GM10847 (cell line): Measurements from ENCODE around the gene FBXW7.

Source experiments
- POLR2A ChIP-seq: IDR thresholded peaks from 2 replicates; pipeline ENCODE4 v1.6.1; 2011; ENCODE audit not compliant: insufficient read length; ENCODE audit errors: extremely low read depth

Gene FBXW7

GRCh38 chr4:152535903-152536544 is at the start of gene FBXW7:
TSS of gene FBXW7 (minus strand) at chr4:152536092. CDS start at chr4:152411803, 124,289 bp downstream.
- peak; percentile 83 for TF ChIP-seq POLR2A

- TF ChIP-seq POLR2A = no peak
These were observed 49.1 kb upstream of the FBXW7 start for GRCh38 chr4:152585023-152585441.

- no peak for TF ChIP-seq POLR2A
These were observed 45.8 kb upstream of the FBXW7 start for GRCh38 chr4:152581536-152582160.

GRCh38 chr4:152579916-152580315 is 44.0 kb upstream of the FBXW7 start:
- TF ChIP-seq POLR2A = no peak

DNA sequence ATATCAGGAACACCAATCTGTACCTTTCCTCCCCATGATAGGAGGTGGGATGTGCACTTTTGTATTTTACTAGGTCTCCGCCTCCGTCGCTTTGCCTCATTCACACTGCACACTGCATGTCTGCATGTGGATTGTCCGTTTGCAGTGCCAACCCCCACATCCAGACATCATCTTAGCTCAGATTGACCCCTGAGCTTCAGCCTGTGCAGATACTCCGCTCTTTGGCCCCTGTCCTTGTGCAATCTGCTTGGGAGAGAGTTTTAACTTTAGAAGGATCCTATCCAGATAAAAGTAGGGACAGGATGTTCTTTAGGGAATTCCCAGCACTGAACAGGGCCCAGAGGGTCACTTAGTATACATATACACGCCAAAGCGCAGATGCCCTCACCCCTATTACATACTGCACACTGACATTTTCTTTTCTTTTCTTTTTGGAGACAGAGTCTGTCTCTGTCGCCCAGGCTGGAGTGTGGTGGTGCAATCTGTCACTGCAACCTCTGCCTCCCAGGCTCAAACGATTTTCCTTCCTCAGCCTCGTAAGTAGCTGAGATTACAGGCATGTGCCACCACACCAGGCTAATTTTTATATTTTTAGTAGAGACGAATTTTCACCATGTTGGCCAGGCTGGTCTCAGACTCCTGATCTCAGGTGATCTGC is 43.3 kb upstream of the FBXW7 start:
- TF ChIP-seq POLR2A = no peak

GRCh38 chr4:152578670-152579069 is 42.8 kb upstream of the FBXW7 start:
- no peak for TF ChIP-seq POLR2A

- no peak for TF ChIP-seq POLR2A
These were observed 42.0 kb upstream of the FBXW7 start for GRCh38 chr4:152577708-152578396.

DNA sequence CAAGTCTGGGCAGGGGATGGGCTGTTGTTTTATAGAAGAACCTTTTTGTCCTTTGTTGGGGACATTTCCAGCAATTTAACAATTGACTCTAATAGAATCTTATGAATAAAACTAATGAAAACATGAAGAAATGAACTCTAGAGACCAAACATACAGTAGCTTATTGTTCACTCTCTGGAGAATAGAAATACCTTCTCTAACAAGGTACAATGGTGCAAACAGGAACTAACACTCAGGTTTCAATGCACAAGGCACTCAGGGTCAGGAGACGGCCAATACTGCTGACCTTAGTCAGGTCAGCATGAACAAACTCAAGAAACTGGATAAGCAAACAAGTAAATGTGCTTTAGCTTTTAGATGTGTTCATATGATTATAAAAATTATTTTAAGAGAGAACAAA is 39.6 kb upstream of the FBXW7 start:
- TF ChIP-seq POLR2A = no peak

DNA sequence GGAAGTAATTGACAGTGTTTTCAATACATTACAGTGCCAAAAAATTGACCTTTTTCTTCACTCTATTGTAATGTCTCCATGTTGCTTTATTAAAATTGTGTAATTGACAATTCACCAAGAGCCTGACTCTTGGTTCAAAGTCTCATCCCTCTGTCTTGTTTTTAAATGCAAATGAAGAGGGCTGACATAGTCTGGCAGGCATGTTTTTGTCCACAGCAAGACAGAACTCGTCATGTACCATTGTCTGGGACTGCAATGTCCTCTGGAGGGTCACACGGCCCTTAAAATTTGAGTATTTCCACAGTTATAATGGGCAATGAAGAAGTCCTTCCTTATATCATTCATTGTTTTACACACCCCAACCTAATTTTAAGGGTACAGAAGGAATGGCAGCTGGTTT is 38.0 kb upstream of the FBXW7 start:
- no peak for TF ChIP-seq POLR2A

- no peak for TF ChIP-seq POLR2A
These were observed 36.7 kb upstream of the FBXW7 start for GRCh38 chr4:152572417-152573086.

GRCh38 chr4:152571770-152572169 is 35.9 kb upstream of the FBXW7 start:
- TF ChIP-seq POLR2A = no peak

DNA sequence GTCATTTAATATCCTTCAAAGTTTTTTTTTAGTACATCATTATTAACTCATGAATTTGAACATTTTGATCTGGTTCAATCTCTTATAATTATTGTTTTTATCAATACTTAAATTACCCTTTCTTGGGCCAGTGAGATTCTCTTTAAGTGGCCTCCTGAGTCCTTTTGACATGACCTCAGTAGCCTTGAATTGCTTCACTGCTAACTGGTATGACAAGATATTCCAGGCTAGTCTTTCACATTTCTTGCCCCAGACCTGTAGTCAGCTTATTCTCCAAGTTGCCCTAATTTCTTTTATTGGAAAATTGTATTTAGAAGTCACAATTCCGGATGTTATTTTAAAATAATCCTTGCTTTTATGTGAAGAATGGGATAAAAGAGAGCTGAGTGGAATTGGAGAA is 35.4 kb upstream of the FBXW7 start:
- no peak for TF ChIP-seq POLR2A

DNA sequence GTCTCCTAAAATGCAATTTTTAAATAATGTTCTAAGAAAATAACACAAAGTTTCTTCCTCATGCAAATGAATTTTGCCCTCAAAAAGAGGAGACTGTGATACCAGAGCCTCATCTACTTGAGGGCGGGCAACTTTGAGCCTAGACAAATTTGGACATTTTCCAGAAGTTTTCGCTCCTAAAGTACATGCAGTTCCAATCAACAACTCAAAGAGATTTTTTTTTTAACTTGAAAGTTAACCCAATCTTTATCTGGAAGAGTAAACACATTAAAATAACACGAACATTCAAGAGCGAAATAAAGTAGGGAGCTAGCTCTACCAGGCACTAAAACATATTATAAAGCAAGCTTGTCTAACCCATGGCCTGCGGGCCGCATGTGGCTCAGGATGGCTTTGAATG is 29.4 kb upstream of the FBXW7 start:
- no peak for TF ChIP-seq POLR2A

- no peak for TF ChIP-seq POLR2A
These were observed 28.4 kb upstream of the FBXW7 start for GRCh38 chr4:152564336-152564735.

DNA sequence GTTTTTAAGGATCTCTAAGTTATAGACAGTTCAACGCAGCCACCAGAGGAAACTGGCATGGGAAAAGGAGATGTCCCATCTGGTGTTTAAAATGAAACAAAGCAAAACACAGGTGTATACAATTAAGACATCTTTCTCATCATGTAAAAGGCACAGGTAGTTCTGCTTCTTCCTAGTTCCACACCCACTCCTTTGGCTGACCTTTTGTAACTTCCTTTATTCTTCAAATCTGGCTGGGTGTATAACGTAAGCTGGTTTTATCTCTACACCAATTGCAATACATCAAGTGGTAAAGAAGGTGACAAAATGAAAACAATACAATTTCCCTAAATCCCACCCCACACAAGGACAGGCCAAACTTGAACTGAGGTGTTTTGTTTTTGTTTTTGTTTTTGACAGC is 27.3 kb upstream of the FBXW7 start:
- no peak for TF ChIP-seq POLR2A

DNA sequence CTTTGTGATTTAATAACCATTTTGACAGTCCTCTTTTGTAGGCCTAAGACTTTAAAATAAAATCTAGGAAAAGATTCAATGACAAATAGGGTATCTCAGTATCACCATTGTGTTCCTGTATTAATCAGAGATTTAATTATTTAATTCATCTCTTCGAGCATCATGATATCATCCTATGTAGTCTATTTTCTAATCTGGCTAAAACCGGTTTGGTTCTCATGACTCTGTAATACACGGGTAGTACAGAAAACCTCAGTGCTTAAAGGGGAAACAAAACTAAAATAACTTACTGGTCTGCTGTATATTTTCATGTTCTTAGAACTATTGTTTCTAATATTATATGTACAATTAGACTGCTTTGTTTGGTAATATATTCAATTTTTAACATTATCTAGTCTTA is 23.7 kb upstream of the FBXW7 start:
- TF ChIP-seq POLR2A = no peak

DNA sequence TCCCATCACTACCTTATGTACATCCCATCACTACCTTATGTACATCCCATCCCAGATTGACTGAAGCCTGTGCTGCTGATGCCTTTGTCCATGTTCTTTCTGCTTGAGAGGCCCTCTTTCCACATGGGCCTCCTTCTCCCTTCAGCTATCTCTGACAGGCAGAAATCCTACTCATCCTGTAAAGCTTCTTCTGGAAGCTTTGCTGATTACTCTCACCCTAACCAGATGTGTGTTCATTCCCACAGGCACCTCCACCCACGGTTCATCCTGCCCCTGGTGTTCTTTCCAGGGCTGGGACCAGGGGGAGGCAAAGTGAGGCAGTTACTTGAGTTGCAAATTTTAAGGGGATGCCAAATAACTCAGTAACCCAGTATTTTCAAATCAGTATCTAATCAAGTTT is 22.5 kb upstream of the FBXW7 start:
- no peak for TF ChIP-seq POLR2A
